Effector memory CD4-positive, alpha-beta T cell (primary cell): ENCODE data around the gene RELN.

Experiments
- DNase-seq, 3 donors: peaks; one replicate each; pipeline ENCODE4 v3.0.0-alpha.2; 2020
- H3K27ac ChIP-seq: 2 replicates; pipeline ENCODE4 v1.7.0; 2013; ENCODE audit warnings: mild to moderate bottlenecking, low read length, moderate library complexity; ENCODE audit not compliant: insufficient read depth, poor library complexity, severe bottlenecking
- H3K27me3 ChIP-seq: replicated peaks from 2 replicates; pipeline ENCODE4 v1.7.0; 2013; ENCODE audit warnings: mild to moderate bottlenecking, low read length; ENCODE audit not compliant: insufficient read depth, control insufficient read depth, poor library complexity, severe bottlenecking
- H3K36me3 ChIP-seq: 2 replicates; pipeline ENCODE4 v1.7.0; 2013; ENCODE audit warnings: mild to moderate bottlenecking, low read length, moderate library complexity; ENCODE audit not compliant: control insufficient read depth, insufficient read depth
- H3K4me1 ChIP-seq: 2 replicates; pipeline ENCODE4 v1.7.0; 2013; ENCODE audit warnings: low read length, mild to moderate bottlenecking; ENCODE audit not compliant: control insufficient read depth, insufficient read depth, poor library complexity, severe bottlenecking
- H3K4me3 ChIP-seq: 2 replicates; pipeline ENCODE4 v1.7.0; 2013; ENCODE audit warnings: low read length, low read depth, mild to moderate bottlenecking; ENCODE audit not compliant: insufficient read depth, poor library complexity, severe bottlenecking
- H3K9me3 ChIP-seq: 2 replicates; pipeline ENCODE4 v1.7.0; 2013; ENCODE audit warnings: mild to moderate bottlenecking, low read length, moderate library complexity; ENCODE audit not compliant: control insufficient read depth

RELN gene

DNA sequence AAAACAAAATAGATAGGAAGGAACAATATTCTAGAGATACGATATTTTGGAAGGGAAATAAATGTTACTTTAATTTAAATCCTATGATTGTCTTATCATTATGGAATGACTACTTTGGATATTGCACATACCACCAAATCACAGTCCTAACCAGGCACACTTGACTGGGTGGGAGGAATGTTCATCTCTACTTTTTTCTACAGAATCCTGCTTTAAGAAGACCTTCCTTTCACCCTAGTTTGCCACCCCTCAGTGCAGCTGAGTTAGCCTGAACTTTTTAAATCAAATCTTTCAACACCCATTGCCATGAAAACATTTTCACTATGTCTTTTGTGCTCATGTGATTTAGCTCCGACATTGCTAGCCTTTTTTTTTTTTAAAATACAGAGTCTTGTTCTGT is 38.1 kb downstream of the RELN start:
- Histone ChIP-seq H3K36me3 (no peaks in the 10 kb centered on the region), H3K9me3 (no peaks in the 10 kb centered on the region), H3K4me1 (no peaks in the 10 kb centered on the region), H3K27ac (no peak overlapping the region), H3K4me3 (no peak overlapping the region), H3K27me3 (no peaks in the 10 kb centered on the region)
- DNase-seq: no peak

DNA sequence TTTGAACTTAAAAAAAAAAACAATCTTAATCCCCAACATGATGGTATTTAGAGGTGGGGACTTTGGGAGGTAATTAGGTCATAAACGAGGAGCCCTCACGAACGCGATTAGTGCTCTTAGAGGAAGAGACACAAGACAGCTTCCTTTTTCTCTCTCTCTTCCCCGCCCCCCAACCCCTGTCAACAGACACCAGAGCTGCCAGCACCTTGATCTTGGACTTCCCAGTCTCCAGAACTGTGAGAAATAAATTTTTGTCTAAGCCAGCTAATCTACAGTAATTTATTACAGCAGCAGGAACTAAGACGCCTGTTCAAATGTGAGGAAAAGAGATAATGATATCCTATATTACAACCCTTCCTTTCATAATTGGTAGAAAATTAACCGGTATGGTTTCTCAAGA is 40.1 kb downstream of the RELN start:
- H3K9me3 ChIP-seq: no peaks in the 10 kb centered on the region
- no peaks in the 10 kb centered on the region for H3K4me1 ChIP-seq
- no peak for DNase-seq

DNA sequence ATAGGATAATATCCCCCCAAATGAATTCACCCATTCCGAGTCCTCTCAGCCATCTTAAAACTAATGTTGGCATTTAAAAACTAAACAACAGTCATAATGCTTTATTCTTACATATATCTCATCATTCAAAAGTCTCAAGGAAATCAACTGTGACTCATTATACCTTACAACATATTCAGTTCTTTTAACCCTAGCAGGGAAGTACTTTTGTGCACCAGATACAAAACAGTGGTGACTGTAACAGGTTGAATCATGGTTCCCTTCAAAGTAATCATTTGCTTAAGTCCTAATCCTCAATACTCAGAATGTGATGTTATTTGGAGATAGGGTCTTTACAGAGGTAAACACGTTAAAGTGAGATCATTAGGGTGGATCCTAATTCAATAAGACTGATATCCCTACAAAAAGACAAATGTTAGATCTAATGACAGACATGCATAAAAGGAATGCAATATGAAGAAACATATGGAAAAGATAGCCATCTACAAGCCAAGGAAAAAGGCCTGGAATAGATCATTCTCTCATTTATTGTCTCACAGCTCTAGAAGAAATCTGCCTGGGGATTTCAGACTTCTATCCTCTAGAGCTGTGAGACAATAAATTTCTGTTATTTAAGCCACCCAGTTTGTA is 42.3 kb downstream of the RELN start:
- no peaks in the 10 kb centered on the region for H3K27me3 ChIP-seq
- no peaks in the 10 kb centered on the region for H3K4me1 ChIP-seq
- H3K4me3 ChIP-seq: no peak overlapping the region
- H3K9me3 ChIP-seq: no peaks in the 10 kb centered on the region
- no peaks in the 10 kb centered on the region for H3K36me3 ChIP-seq
- H3K27ac ChIP-seq: no peak overlapping the region
- DNase-seq: no peak

More for the DNA sequence above, 40.1 kb downstream of the RELN start:
- H3K36me3 ChIP-seq: no peaks in the 10 kb centered on the region
- H3K27me3 ChIP-seq: no peaks in the 10 kb centered on the region
- no peak overlapping the region for H3K27ac ChIP-seq
- H3K4me3 ChIP-seq: no peak overlapping the region

DNA sequence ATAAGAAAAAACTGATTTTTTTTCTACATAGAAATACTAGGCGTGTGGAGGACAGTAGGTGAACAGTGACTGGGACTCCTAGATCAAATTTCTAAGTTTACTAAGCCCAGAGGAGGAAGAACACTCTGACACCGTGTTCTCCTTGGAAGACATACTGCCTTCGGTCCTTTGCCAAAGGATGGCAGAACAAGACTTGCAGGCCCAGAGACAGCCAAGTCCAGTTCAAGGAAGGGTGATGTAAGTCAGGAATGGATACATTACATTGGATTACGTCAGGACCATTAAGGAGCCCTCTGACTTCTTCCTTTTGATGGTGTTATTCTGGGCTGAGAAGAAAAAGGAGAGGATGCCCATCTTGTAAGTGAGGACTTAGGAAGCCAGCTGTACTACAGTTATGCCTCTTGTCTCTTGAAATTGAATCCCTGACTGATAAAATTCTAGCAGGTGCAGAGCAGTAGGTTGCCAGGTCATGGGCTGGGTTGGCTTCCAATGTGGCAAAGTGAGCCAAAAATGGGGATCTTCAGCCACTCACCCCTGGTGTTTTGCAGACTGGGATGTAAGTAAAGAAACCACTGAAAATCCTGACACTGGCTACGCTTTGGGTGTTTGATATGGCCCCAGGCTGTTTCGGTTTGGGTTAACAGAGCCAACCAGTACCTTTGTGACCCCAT is 45.1 kb downstream of the RELN start:
- Histone ChIP-seq H3K27ac (no peak overlapping the region), H3K9me3 (no peaks in the 10 kb centered on the region), H3K27me3 (no peaks in the 10 kb centered on the region), H3K4me1 (no peaks in the 10 kb centered on the region), H3K36me3 (no peaks in the 10 kb centered on the region), H3K4me3 (no peak overlapping the region)
- no peak for DNase-seq

DNA sequence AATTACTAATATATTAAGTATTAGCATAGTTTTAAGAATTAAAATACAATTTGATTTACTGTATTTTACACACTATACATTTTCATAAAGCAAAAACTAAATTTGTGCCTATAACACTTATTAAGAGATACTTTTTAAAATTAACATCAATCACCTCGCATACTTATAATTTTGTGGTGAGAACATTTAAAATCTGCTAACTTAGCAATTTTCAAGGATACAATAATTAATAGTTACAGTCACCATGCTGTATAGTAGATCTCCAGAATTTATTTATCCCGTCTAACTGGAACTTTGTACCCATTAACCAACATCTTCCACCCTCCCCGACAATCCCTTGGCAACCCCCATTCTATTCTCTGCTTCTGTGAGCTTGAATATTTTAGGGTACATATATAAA is 47.5 kb downstream of the RELN start:
- no peaks in the 10 kb centered on the region for H3K9me3 ChIP-seq
- H3K27ac ChIP-seq: no peak overlapping the region
- no peak overlapping the region for H3K4me3 ChIP-seq
- no peak for DNase-seq
- no peaks in the 10 kb centered on the region for H3K36me3 ChIP-seq
- no peaks in the 10 kb centered on the region for H3K4me1 ChIP-seq
- no peaks in the 10 kb centered on the region for H3K27me3 ChIP-seq

DNA sequence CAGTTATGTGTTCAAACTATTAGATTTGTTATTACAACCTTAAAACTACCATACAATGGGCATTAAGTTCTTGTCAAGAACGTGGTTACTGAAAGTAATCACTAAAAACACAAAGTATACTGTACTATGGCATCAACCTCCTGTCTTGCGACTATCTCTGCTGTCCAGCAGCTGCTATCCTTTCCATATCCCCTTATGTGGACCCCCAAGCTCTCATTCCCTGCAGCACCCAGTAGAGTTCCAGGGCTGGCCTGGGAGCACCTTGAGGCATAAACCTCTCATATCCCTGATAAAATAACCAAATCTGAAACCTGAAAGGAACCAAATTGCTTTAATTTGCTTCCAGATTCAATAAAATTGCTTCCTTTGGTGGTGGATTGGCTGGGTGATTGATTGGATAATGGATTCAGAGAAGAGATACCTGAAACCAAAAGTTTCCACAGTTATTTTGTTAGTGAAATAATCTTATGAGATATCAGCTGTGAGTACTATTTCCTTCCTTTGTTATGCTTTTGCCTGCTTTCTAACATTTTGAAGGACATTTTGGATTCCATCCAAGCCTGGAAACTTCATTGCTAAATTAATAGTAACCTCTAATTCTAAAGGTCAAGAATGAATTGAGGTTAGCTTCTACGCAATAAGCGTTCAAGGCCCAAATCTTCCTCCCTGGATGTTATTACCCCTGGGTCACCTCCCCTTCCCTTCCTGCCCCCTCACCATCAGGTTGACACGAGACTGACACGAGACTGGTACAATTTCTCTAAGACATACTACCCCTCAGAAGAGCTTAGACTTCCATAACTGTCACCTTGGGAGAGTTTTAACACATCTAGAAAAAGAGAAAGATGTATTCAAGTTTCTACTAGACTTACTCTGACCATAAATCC is 48.8 kb downstream of the RELN start:
- no peaks in the 10 kb centered on the region for H3K9me3 ChIP-seq
- no peak for DNase-seq

DNA sequence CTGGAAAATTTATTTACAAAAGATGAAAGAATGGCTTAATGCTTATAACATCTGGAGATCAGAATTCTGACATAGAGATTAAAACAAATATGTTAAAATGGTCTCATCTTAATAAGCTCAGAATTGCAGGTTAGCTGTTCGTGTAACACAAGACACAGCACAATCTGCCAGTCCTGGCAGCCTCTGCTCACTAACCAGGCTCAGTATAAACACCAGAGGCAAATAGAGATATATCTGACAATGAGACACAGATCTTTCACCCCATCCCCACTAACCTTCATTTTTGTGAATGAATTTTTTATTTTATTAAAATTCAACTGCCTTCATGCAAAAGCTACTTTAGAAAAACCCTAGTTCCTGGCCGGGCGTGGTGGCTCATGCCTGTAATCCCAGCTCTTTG is 51.8 kb downstream of the RELN start:
- DNase-seq: no peak
- Histone ChIP-seq H3K4me1 (no peaks in the 10 kb centered on the region), H3K27me3 (no peaks in the 10 kb centered on the region), H3K36me3 (no peaks in the 10 kb centered on the region), H3K27ac (no peak overlapping the region), H3K9me3 (no peaks in the 10 kb centered on the region), H3K4me3 (no peak overlapping the region)

More for the DNA sequence above, 48.8 kb downstream of the RELN start:
- no peak overlapping the region for H3K4me3 ChIP-seq
- no peaks in the 10 kb centered on the region for H3K27me3 ChIP-seq
- H3K4me1 ChIP-seq: no peaks in the 10 kb centered on the region
- no peak overlapping the region for H3K27ac ChIP-seq
- H3K36me3 ChIP-seq: no peaks in the 10 kb centered on the region

DNA sequence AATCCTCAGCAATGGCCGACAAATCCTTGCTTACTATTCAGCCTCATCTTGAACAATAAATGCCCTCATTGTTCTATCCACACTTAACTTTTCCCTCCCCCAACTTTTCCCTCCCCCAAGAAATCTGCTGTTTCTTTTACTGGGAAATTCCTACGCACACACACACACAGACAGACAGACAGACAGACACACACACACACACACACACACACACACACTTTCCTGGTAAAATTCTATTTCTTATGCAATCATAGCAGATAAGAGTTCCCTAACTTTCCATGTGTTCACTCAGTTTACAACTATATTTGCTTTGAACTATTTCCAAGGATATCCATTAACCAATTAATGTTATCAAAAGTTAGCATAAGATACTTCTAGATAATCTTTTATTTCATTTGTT is 52.9 kb downstream of the RELN start:
- no peaks in the 10 kb centered on the region for H3K36me3 ChIP-seq
- no peak for DNase-seq
- no peaks in the 10 kb centered on the region for H3K4me1 ChIP-seq
- H3K9me3 ChIP-seq: no peaks in the 10 kb centered on the region
- no peaks in the 10 kb centered on the region for H3K27me3 ChIP-seq
- no peak overlapping the region for H3K4me3 ChIP-seq
- no peak overlapping the region for H3K27ac ChIP-seq

DNA sequence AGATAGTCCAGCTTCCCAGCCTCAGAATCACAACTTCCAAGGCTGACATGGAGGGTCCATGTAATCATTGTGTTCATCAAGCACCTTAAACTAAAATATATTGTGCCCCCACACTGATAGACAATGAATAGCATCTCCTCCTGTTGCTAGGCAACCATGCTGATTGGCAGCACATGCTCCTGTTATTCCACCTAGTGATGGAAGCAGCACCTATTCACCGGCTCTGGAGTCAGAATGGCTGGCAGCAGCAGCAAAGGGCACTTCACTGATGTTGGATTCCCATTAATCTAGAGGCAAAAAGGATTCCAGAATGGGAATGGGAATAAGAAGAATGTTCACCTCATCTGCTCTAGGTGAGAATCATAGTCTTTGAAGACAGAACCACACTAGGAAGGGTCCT is 55.0 kb downstream of the RELN start:
- DNase-seq: no peak
- no peak overlapping the region for H3K4me3 ChIP-seq
- no peaks in the 10 kb centered on the region for H3K4me1 ChIP-seq
- H3K36me3 ChIP-seq: no peaks in the 10 kb centered on the region
- H3K9me3 ChIP-seq: no peaks in the 10 kb centered on the region
- H3K27ac ChIP-seq: no peak overlapping the region
- no peaks in the 10 kb centered on the region for H3K27me3 ChIP-seq

DNA sequence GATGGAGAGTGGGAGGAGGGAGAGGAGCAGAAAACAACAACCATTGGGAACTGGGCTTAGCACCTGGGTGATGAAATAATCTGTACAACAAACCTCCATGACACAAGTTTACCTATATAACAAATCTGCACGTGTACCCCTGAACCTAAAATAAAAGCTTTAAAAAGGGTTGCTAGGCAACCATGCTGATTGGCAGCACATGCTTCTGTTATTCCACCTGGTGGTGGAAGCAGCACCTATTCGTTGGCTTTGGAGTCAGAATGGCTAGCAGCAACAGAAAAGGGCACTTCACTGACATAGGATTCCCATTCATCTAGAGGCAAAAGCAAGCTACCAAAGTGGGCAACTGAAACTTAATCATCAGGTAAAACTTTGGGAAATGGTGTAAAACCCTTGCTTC is 57.1 kb downstream of the RELN start:
- Histone ChIP-seq H3K27ac (no peak overlapping the region), H3K4me3 (no peak overlapping the region), H3K27me3 (no peaks in the 10 kb centered on the region), H3K36me3 (no peaks in the 10 kb centered on the region), H3K9me3 (no peaks in the 10 kb centered on the region), H3K4me1 (no peaks in the 10 kb centered on the region)
- DNase-seq: no peak
